HCT116 (cell line): ENCODE measurements around the gene DUSP28.
"Not testable (repeated sequence)": the region's sequence is repeated elsewhere in the genome, so short reads cannot be mapped to it uniquely, and the experiment has no call there.

Experiments
- CTCF ChIP-seq, 3 experiments: fragments of 200-600 bp in 1 of 3; sonication (generic) in 1 of 3; IDR thresholded peaks in 2 of 3; conservative IDR thresholded peaks in 1 of 3; 2 replicates each; pipeline ENCODE4 v1.5.1; 2012 to 2017; ENCODE audit warnings: low read depth in 2 of 3, low read length in 2 of 3, antibody characterized with exemption in 1 of 3, borderline replicate concordance in 1 of 3, control low read depth in 1 of 3, mild to moderate bottlenecking in 1 of 3, mixed read lengths in 1 of 3, mixed run types in 1 of 3, moderate library complexity in 1 of 3; ENCODE audit not compliant: insufficient read depth in 1 of 3
- EZH2 ChIP-seq: fragments of 200-600 bp; sonication (generic); IDR thresholded peaks from 2 replicates; pipeline ENCODE4 v1.6.1; 2017; ENCODE audit warnings: antibody characterized with exemption, mixed run types
- EZH2phosphoT487 ChIP-seq: fragments of 200-600 bp; IDR thresholded peaks from 2 replicates; pipeline ENCODE4 v1.6.1; 2018; ENCODE audit warnings: antibody characterized with exemption, borderline replicate concordance
- SRF ChIP-seq: IDR thresholded peaks from 2 replicates; pipeline ENCODE4 v1.6.1; 2012; ENCODE audit warnings: low read depth

GRCh38 chr2:240521885-240522284, 38.3 kb upstream of the DUSP28 start:
- not testable (repeated sequence) for TF ChIP-seq SRF; EZH2; CTCF (IDR thresholded peaks at IDR 0.05 in 2 of 3, conservative IDR thresholded peaks at IDR 0.05 in 1 of 3; ENCODE audit: borderline replicate concordance in 1 of 3, insufficient read depth in 1 of 3, low read depth in 2 of 3, low read length in 2 of 3); EZH2phosphoT487
